HepG2 (cell line): ENCODE data around the gene SGCG. TPM values are rescaled to one million over a fixed set of nuclear protein-coding genes. Genes with fewer than 3 reads are reported as not detected.

ENCODE experiments used
- ATAC-seq: fragments of 200-7000 bp; cut with Tn5 transposase; 3 replicates; pipeline ENCODE4 v1.9.1; 2020; ENCODE audit warnings: mild to moderate bottlenecking, moderate library complexity
- BruUV-seq: library from RNA; stranded (reverse); fragments of 400-500 nt; replicated peaks from 2 replicates; lab custom pipeline; 2021; lab: Mats Ljungman, UMichigan
- CTCF ChIA-PET: fragments of 300-600 bp; formaldehyde crosslinking; extraction: SDS; loops from one replicate; lab custom pipeline; 2021; ENCODE audit warnings: low total read pairs, inconsistent platforms, low intra/inter-chr PET ratio; lab: Yijun Ruan, JAX
- POLR2A ChIA-PET: fragments of 350-600 bp; sonication (Branson Sonifier 250); formaldehyde crosslinking; loops from one replicate; lab custom pipeline; 2020; ENCODE audit warnings: antibody characterized with exemption, inconsistent platforms; lab: Yijun Ruan, JAX
- DNase-seq: peaks from one replicate; pipeline ENCODE4 v3.0.0-alpha.2; 2015; ENCODE audit warnings: low spot score
- FAIRE-seq: peaks from 3 replicates; lab custom pipeline; 2011; peaks lifted over from hg19 to GRCh38; lab: Jason Lieb, UNC
- H2AFZ ChIP-seq: one replicate; pipeline ENCODE4 v1.6.1; 2011; ENCODE audit warnings: low read length, inconsistent platforms
- H3K27ac ChIP-seq: fragments of 300-600 bp; 3 replicates; pipeline ENCODE4 v1.8.0; 2011; ENCODE audit warnings: mixed run types, mild to moderate bottlenecking, mixed read lengths, low read length, inconsistent platforms; ENCODE audit not compliant: insufficient read depth; ENCODE audit errors: extremely low read length
- H3K27me3 ChIP-seq, 2 experiments: fragments of 200-600 bp in 1 of 2; 2 replicates in 1 of 2; 3 replicates in 1 of 2; pipeline versions ENCODE4 v1.6.0 to v1.8.0; 2011; ENCODE audit warnings: low read length in 2 of 2, mild to moderate bottlenecking in 2 of 2, moderate library complexity in 2 of 2, inconsistent platforms in 1 of 2; ENCODE audit not compliant: insufficient read depth in 2 of 2, control insufficient read depth in 1 of 2
- H3K36me3 ChIP-seq, 2 experiments: fragments of 200-600 bp in 1 of 2; replicated peaks in 1 of 2; 2 replicates in 1 of 2; 3 replicates in 1 of 2; pipeline versions ENCODE4 v1.5.1 to v1.8.0; 2011; ENCODE audit warnings: low read length in 2 of 2, inconsistent platforms in 1 of 2; ENCODE audit not compliant: insufficient read depth in 2 of 2, control insufficient read depth in 1 of 2
- H3K4me1 ChIP-seq: 2 replicates; pipeline ENCODE4 v1.5.1; 2012; ENCODE audit warnings: low read length, inconsistent platforms; ENCODE audit not compliant: insufficient read depth
- H3K4me2 ChIP-seq: 2 replicates; pipeline ENCODE4 v1.6.0; 2011; ENCODE audit warnings: low read depth, low read length, inconsistent platforms
- H3K4me3 ChIP-seq, 3 experiments: fragments of 200-600 bp in 1 of 3; sonication (generic), shearing (Covaris generic) in 1 of 3; replicated peaks in 1 of 3; 2 replicates each; pipeline ENCODE4 v1.5.1; 2011 to 2016; ENCODE audit warnings: low read length in 3 of 3, inconsistent platforms in 2 of 3, low read depth in 2 of 3, mild to moderate bottlenecking in 2 of 3, control low read depth in 1 of 3, mixed read lengths in 1 of 3; ENCODE audit not compliant: insufficient read depth in 1 of 3
- H3K79me2 ChIP-seq: one replicate; pipeline ENCODE4 v1.6.1; 2011; ENCODE audit warnings: low read length, inconsistent platforms; ENCODE audit not compliant: insufficient read depth
- H3K9ac ChIP-seq: 2 replicates; pipeline ENCODE4 v1.6.0; 2011; ENCODE audit warnings: mild to moderate bottlenecking, low read depth, low read length, inconsistent platforms; ENCODE audit not compliant: insufficient read depth
- H3K9me3 ChIP-seq: 2 replicates; pipeline ENCODE4 v1.5.1; 2012; ENCODE audit warnings: mild to moderate bottlenecking, low read length
- H4K20me1 ChIP-seq: 2 replicates; pipeline ENCODE4 v1.6.0; 2011; ENCODE audit warnings: inconsistent platforms, mild to moderate bottlenecking, low read length, moderate library complexity; ENCODE audit not compliant: insufficient read depth
- CBFB ChIP-seq: sonication (generic); formaldehyde crosslinking; IDR thresholded peaks from 2 replicates; pipeline ENCODE4 v1.4.0; 2020; ENCODE audit warnings: missing genetic modification reagents
- HOXA9 ChIP-seq: sonication (generic); formaldehyde crosslinking; IDR thresholded peaks from 2 replicates; pipeline ENCODE4 v1.8.1; 2022; ENCODE audit warnings: missing genetic modification reagents, mild to moderate bottlenecking, moderate library complexity, borderline replicate concordance
- MAFF ChIP-seq: IDR thresholded peaks from 2 replicates; pipeline ENCODE4 v1.6.1; 2011; ENCODE audit warnings: low read depth, low read length, improper control_type of control experiment
- MAFK ChIP-seq, 2 experiments: IDR thresholded peaks in 1 of 2; conservative IDR thresholded peaks in 1 of 2; 2 replicates each; pipeline ENCODE4 v1.6.1; 2011; ENCODE audit warnings: improper control_type of control experiment in 2 of 2, low read length in 2 of 2
- MXD4 ChIP-seq: IDR thresholded peaks from 2 replicates; pipeline ENCODE4 v1.6.1; 2016; ENCODE audit warnings: mild to moderate bottlenecking, missing biosample characterization, missing genetic modification reagents
- ZFP41 ChIP-seq: sonication (generic); formaldehyde crosslinking; IDR thresholded peaks from 2 replicates; pipeline ENCODE4 v1.4.0; 2020; ENCODE audit warnings: mild to moderate bottlenecking, missing genetic modification reagents, borderline replicate concordance
- ZNF609 ChIP-seq: sonication (generic); formaldehyde crosslinking; IDR thresholded peaks from 2 replicates; pipeline ENCODE4 v1.4.0; 2020; ENCODE audit warnings: mild to moderate bottlenecking, missing genetic modification reagents, borderline replicate concordance
- WGBS: methylation state at CpG from one replicate; pipeline ENCODE4 v1.1.6; 2017; ENCODE audit warnings: low lambda C conversion rate; 5-methylcytosine and 5-hydroxymethylcytosine counted together
- in situ Hi-C: cut with HindIII; loops from 2 replicates; pipeline ENCODE4 v1.10.0; 2017; ENCODE audit warnings: low pct_unique_long_range_greater_than_20kb; ENCODE audit not compliant: extremely low pct_ligation_motif_present
- intact Hi-C: fragments of 100-400 bp; cut with micrococcal nuclease; formaldehyde crosslinking; loops from one replicate; pipeline ENCODE4 v1.10.0; 2022; ENCODE audit not compliant: unreplicated experiment
- polyA plus RNA-seq, 8 experiments: library from polyadenylated mRNA; depleted of rRNA in 3 of 8; stranded (reverse) in 7 of 8; unstranded in 1 of 8; fragments of >200 nt; fragmentation: Illumina TruSeq in 4 of 8; extraction: Trizol in 4 of 8; gene quantifications; 2 replicates each; pipeline versions ENCODE4 v1.2.1 to v1.2.3, GENCODE V29; 2011 to 2016; ENCODE audit warnings: low read depth in 4 of 8, missing spikeins in 1 of 8, mixed read lengths in 1 of 8; ENCODE audit not compliant: insufficient read depth in 1 of 8
- total RNA-seq, 5 experiments: library from RNA; depleted of rRNA; stranded (reverse); fragments of >200 nt; fragmentation: Illumina TruSeq; extraction: Trizol; gene quantifications; 2 replicates each; pipeline ENCODE4 v1.2.3, GENCODE V29; 2016; ENCODE audit warnings: low read depth in 1 of 5

SGCG gene
- total and polyA plus RNA-seq, 2 of the 13 experiments (the other 11 are each of a cell fraction or from before 2014, with no cell fraction given) = not detected

- no TSS peak for BruUV-seq
- Histone ChIP-seq H3K27ac (no peak overlapping the region), H3K9me3 (no peaks in the 10 kb centered on the region), H3K4me3 (no peak overlapping the region), H3K4me2 (no peak overlapping the region), H3K36me3 (no peaks in the 10 kb centered on the region), H2AFZ (no peak overlapping the region), H3K27me3 (no peaks in the 10 kb centered on the region), H3K9ac (no peak overlapping the region), H3K79me2 (no peaks in the 10 kb centered on the region), H3K4me1 (0 out of 2 replicates have a peak, but pooled peaks cover 4% of the 10 kb centered on the region), H4K20me1 (no peaks in the 10 kb centered on the region)
- intact Hi-C loops = no loop called here
- DNase-seq (no peak), FAIRE-seq (no peak), ATAC-seq (no peak)
- in situ Hi-C loops = no loop called here
- WGBS = 95% methylated on average over 6 of the region's 6 CpGs
- ChIA-PET POLR2A (no interaction called here), CTCF (no interaction called here)
- TF ChIP-seq CBFB (no peak), MXD4 (no peak), ZFP41 (CRISPR knock-in tag) (no peak)
Measured at GRCh38 chr13:23330356-23330755, 149.6 kb downstream of the SGCG start.

- no peak for FAIRE-seq
- no peak overlapping the region for H3K4me2 ChIP-seq
- CTCF ChIA-PET = no interaction called here
- no peaks in the 10 kb centered on the region for H4K20me1 ChIP-seq
- DNase-seq = no peak
- H3K9ac ChIP-seq = no peak overlapping the region
- in situ Hi-C loops (no loop called here), intact Hi-C loops (no loop called here)
- TF ChIP-seq HOXA9 (CRISPR knock-in tag) = no peak
- TF ChIP-seq ZNF609 = no peak
- TF ChIP-seq MAFK (conservative IDR thresholded peaks at IDR 0.05 in 1 of 2, IDR thresholded peaks at IDR 0.05 in 1 of 2; ENCODE audit: low read length in 2 of 2) = peak in 1 of 2 experiments; percentile 67; a peak in 3 of 4 replicates
- TF ChIP-seq MAFF = 0 out of 2 replicates have a peak, but pooled peaks have one; percentile 32
- POLR2A ChIA-PET = no interaction called here
- no peak overlapping the region for H3K27ac ChIP-seq
- BruUV-seq = no TSS peak
- WGBS = 97% methylated on average over 1 of the region's 1 CpG
- peaks cover 12% of the 10 kb centered on the region; the same call in 1 of the 2 replicates for H3K9me3 ChIP-seq
- H3K4me1 ChIP-seq = peaks cover 11% of the 10 kb centered on the region
- no peak for ATAC-seq
- no peak overlapping the region for H2AFZ ChIP-seq
- H3K79me2 ChIP-seq = no peaks in the 10 kb centered on the region
- peaks cover 2 to 14% of the 10 kb centered on the region in 2 experiments; a peak in 1 of 5 replicates for H3K36me3 ChIP-seq
- H3K27me3 ChIP-seq = no peaks in the 10 kb centered on the region
- no peak overlapping the region for H3K4me3 ChIP-seq
Measured at GRCh38 chr13:23339225-23339624, 158.4 kb downstream of the SGCG start.
